MCF 10A (cell line): ENCODE data around the gene B4GALNT3. TPM values are rescaled to one million over a fixed set of nuclear protein-coding genes. Genes with fewer than 3 reads are reported as not detected.

Source experiments
- BruUV-seq: library from RNA; stranded (reverse); fragments of 400-500 nt; replicated peaks from 2 replicates; lab custom pipeline; 2021; lab: Mats Ljungman, UMichigan
- CTCF ChIA-PET: fragments of 300-600 bp; sonication (Branson Sonifier 250); formaldehyde crosslinking; extraction: SDS; loops from one replicate; lab custom pipeline; 2021; ENCODE audit warnings: antibody characterized with exemption, inconsistent platforms; lab: Yijun Ruan, JAX
- POLR2A ChIA-PET: fragments of 300-600, 350-650 bp; sonication (Branson Sonifier 250); formaldehyde crosslinking; extraction: SDS; loops from one replicate; lab custom pipeline; 2020; ENCODE audit warnings: antibody characterized with exemption, inconsistent platforms; lab: Yijun Ruan, JAX
- DNase-seq: peaks from one replicate; pipeline ENCODE4 v3.0.0-alpha.2; 2018; ENCODE audit not compliant: unreplicated experiment
- H3K27ac Mint-ChIP-seq: one replicate; pipeline ENCODE4 v1.8.0; 2022; ENCODE audit warnings: mild to moderate bottlenecking, low read depth, mixed read lengths; ENCODE audit not compliant: unreplicated experiment
- H3K27me3 Mint-ChIP-seq: one replicate; pipeline ENCODE4 v1.8.0; 2022; ENCODE audit warnings: mixed read lengths; ENCODE audit not compliant: insufficient read depth, unreplicated experiment
- H3K36me3 Mint-ChIP-seq: one replicate; pipeline ENCODE4 v1.8.0; 2022; ENCODE audit warnings: mild to moderate bottlenecking, moderate library complexity, mixed read lengths; ENCODE audit not compliant: insufficient read depth, unreplicated experiment
- H3K4me1 Mint-ChIP-seq: one replicate; pipeline ENCODE4 v1.8.0; 2022; ENCODE audit warnings: mixed read lengths; ENCODE audit not compliant: insufficient read depth, unreplicated experiment
- H3K4me3 Mint-ChIP-seq: one replicate; pipeline ENCODE4 v1.8.0; 2022; ENCODE audit warnings: mild to moderate bottlenecking, moderate library complexity, mixed read lengths; ENCODE audit not compliant: unreplicated experiment
- H3K9me3 Mint-ChIP-seq: one replicate; pipeline ENCODE4 v1.8.0; 2022; ENCODE audit warnings: mixed read lengths; ENCODE audit not compliant: unreplicated experiment
- intact Hi-C: fragments of 100-400 bp; cut with micrococcal nuclease; formaldehyde crosslinking; loops from 2 replicates; pipeline ENCODE4 v1.14.1; 2022
- total RNA-seq: library from RNA; stranded (reverse); gene quantifications from 2 replicates; pipeline ENCODE4 v1.2.3, GENCODE V29; 2022
- TF ChIP-seq, protein P1 (sequence below): fragments of 200-600 bp; IDR thresholded peaks from one replicate; pipeline ENCODE4 v1.8.0; 2022; ENCODE audit warnings: antibody characterized with exemption, mild to moderate bottlenecking; ENCODE audit not compliant: unreplicated experiment

Gene B4GALNT3
- total RNA-seq, 1 experiment from 2014 or later: 0.68 TPM

DNA sequence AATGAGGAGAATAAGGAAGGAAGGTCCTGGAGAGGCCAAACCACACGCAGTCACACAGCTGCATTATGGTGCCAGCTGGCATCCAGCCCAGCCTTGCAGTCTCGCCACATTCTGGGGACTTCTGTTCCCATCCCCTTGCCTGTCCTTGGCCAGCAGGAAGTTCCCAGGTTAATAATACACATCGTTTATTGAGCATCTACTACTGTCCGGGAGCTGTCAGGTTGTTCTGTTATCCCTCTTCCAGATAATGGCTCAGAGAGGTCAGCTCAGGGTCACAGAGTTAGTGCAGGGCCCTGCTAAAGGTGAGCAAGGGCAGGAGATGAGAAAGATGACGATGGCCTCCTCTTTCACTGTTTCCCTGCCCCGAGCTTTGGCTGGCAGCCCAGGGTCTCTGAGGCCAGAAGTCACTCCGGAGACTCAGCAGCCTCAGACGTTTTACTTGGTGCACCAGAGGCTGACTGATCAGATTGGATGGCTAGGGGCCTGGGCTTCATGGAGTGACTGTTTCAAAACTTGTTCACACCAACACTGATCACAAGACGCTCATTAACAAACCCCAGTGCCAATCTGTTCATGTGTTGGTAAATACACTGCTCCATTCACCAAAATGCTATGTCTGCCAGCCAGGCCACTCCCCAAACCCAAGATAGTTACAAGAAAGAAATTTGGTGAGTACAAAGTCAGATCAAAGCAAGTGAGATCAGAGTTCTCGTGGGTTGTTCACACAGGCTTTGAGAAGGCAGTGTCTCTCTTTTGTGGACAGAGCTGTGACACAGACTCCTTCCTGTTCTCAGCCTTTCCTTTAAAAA is 79.2 kb downstream of the B4GALNT3 start:
- ChIA-PET CTCF (interaction anchor here (0.6 to 10.2 kb wide), 9 partner anchors 9 to 97 kb away, joined by 3 to 81 read pairs (median 4); no protein-coding TSS in a partner anchor), POLR2A (interaction anchor here (0.6 to 1.7 kb wide), 6 partner anchors 9 to 434 kb away, joined by 3 to 4 read pairs (median 3); partner anchors contain the start of gene KDM5A)
- peaks cover 2% of the 10 kb centered on the region for H3K27me3 Mint-ChIP-seq
- no peaks in the 10 kb centered on the region for H3K36me3 Mint-ChIP-seq
- no peaks in the 10 kb centered on the region for H3K9me3 Mint-ChIP-seq
- H3K27ac Mint-ChIP-seq: no peak overlapping the region
- TF ChIP-seq, protein P1, sequence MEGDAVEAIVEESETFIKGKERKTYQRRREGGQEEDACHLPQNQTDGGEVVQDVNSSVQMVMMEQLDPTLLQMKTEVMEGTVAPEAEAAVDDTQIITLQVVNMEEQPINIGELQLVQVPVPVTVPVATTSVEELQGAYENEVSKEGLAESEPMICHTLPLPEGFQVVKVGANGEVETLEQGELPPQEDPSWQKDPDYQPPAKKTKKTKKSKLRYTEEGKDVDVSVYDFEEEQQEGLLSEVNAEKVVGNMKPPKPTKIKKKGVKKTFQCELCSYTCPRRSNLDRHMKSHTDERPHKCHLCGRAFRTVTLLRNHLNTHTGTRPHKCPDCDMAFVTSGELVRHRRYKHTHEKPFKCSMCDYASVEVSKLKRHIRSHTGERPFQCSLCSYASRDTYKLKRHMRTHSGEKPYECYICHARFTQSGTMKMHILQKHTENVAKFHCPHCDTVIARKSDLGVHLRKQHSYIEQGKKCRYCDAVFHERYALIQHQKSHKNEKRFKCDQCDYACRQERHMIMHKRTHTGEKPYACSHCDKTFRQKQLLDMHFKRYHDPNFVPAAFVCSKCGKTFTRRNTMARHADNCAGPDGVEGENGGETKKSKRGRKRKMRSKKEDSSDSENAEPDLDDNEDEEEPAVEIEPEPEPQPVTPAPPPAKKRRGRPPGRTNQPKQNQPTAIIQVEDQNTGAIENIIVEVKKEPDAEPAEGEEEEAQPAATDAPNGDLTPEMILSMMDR: no peak
- H3K4me3 Mint-ChIP-seq: no peak overlapping the region
- H3K4me1 Mint-ChIP-seq: peaks cover 8% of the 10 kb centered on the region
- peak; percentile 69 for DNase-seq
- intact Hi-C loops: no loop called here
- BruUV-seq: no TSS peak

DNA sequence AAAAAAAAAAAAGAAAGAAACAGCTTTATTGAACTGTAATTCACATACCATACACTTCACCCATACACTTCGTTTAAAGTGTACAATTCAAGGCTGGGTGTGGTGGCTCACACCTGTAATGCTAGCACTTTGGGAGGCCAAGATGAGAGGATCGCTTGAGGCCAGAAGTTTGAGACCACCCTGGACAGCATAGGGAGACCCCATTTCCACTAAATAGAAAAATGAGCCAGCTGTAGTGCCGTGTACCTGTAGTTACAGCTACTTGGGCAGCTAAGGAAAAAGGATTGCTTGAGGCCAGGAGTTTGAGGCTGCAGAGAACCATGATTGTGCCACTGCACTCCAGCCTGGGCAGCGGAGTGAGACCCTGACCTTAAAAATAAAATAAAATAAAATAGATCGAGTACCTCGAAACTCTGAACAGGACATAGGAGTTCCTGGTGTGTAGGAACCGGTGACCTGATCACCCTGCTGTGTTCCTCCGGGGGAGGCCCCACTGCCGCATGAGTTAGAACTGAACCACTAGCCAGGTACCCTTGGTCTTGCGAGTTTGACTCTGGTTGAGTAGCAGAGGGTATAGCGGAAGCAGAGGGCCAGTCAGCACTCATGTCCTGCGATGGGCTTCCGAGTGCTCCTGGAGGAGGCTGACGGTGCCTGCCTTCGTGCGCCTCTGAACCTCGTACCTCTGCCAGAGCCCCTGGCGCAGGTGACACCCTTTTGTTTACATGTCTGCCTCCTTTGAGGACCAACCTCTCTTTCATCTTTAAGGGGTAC is 80.0 kb downstream of the B4GALNT3 start:
- H3K36me3 Mint-ChIP-seq: no peaks in the 10 kb centered on the region
- H3K4me1 Mint-ChIP-seq: peaks cover 8% of the 10 kb centered on the region
- H3K9me3 Mint-ChIP-seq: no peaks in the 10 kb centered on the region
- no peak for DNase-seq
- no TSS peak for BruUV-seq
- intact Hi-C loops: no loop called here
- H3K27me3 Mint-ChIP-seq: peaks cover 10% of the 10 kb centered on the region
- H3K27ac Mint-ChIP-seq: no peak overlapping the region
- ChIA-PET POLR2A (interaction anchor here (0.6 to 1.7 kb wide), 6 partner anchors 37 to 639 kb away, joined by 3 to 4 read pairs (median 4); partner anchors contain the start of gene KDM5A), CTCF (interaction anchor here (1.0 to 10.2 kb wide), 7 partner anchors 8 to 97 kb away, joined by 3 to 81 read pairs (median 6); no protein-coding TSS in a partner anchor)
- TF ChIP-seq, protein P1: no peak
- H3K4me3 Mint-ChIP-seq: no peak overlapping the region

DNA sequence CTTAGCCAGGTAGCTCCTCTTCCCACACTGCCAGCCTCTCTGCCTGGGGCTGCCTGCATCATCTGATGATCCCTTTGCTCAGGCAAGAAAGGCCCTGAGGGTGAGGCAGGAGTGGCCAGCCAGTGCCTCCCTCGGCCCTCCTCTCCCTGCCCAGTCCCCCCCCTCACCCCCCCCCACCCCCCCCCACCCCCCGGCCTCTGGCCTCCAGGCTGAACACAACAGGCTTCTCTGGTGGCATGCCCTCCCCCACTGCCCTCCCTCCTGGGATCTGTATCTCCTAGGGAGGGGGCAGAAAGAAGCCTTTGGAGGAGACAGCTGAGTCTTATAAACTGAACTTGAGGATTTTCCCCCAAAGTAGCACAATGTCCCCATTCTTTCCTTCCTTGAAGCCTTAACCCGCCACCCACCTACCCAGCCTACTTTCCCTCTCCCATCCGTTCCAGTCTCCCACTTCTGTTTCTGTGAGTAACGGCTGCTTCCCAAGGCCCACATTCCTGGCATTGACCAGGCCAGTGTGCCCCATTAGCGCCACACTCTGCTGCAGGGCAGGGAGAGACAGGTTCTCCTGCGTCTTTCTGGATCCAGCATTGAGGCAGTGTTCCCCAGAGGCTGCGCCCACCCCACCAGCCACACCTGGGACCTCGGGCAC is 82.1 kb downstream of the B4GALNT3 start:
- ChIA-PET CTCF (interaction anchor here (0.6 to 4.0 kb wide), 5 partner anchors 14 to 111 kb away, joined by 3 to 63 read pairs (median 3); no protein-coding TSS in a partner anchor), POLR2A (interaction anchor here (0.9 kb wide), 1 partner anchor 63 kb away, joined by 3 read pairs; no protein-coding TSS in a partner anchor)
- Mint-ChIP-seq H3K27me3 (peaks cover 28% of the 10 kb centered on the region), H3K9me3 (no peaks in the 10 kb centered on the region), H3K4me3 (no peak overlapping the region), H3K4me1 (peaks cover 8% of the 10 kb centered on the region), H3K36me3 (no peaks in the 10 kb centered on the region), H3K27ac (no peak overlapping the region)
- no TSS peak for BruUV-seq
- DNase-seq: no peak
- intact Hi-C loops: no loop called here
- TF ChIP-seq, protein P1: no peak
